Lung (tissue), 12 donors: ENCODE results near the gene C6orf62. TPM values are rescaled to one million over a fixed set of nuclear protein-coding genes. Genes with fewer than 3 reads are reported as not detected.
A peak's percentile ranks its signal among the peaks of the same experiment; 100 is the strongest.

Experiments used
- ATAC-seq: fragments of 200-7000 bp; cut with Tn5 transposase; one replicate; pipeline ENCODE4 v1.9.1; 2020; ENCODE audit warnings: moderate number of reproducible peaks; ENCODE audit not compliant: insufficient read depth, low FRiP score
- DNase-seq, 3 donors: peaks; one replicate each; pipeline ENCODE4 v3.0.0-alpha.2; 2013 to 2017
- H3K27ac ChIP-seq, 2 donors: one replicate each; pipeline ENCODE4 v1.5.1; 2013; ENCODE audit warnings: mild to moderate bottlenecking in 2 of 2, moderate library complexity in 2 of 2, control low read depth in 1 of 2, inconsistent platforms in 1 of 2, low read depth in 1 of 2, low read length in 1 of 2
- H3K27me3 ChIP-seq, 3 donors: one replicate each; pipeline ENCODE4 v1.5.1; 2013; ENCODE audit warnings: low read length in 2 of 3; ENCODE audit not compliant: control insufficient read depth in 3 of 3, insufficient read depth in 3 of 3
- H3K36me3 ChIP-seq, 4 donors: one replicate each; pipeline ENCODE4 v1.5.1; 2013; ENCODE audit warnings: low read length in 4 of 4, mild to moderate bottlenecking in 1 of 4, moderate library complexity in 1 of 4; ENCODE audit not compliant: control insufficient read depth in 4 of 4, insufficient read depth in 4 of 4
- H3K4me1 ChIP-seq, 5 donors: one replicate each; pipeline ENCODE4 v1.5.1; 2013; ENCODE audit warnings: low read length in 5 of 5, mild to moderate bottlenecking in 2 of 5, moderate library complexity in 1 of 5; ENCODE audit not compliant: control insufficient read depth in 5 of 5, insufficient read depth in 5 of 5
- H3K4me3 ChIP-seq: one replicate; pipeline ENCODE4 v1.5.1; 2013; ENCODE audit warnings: mild to moderate bottlenecking, control low read depth, moderate library complexity
- H3K9ac ChIP-seq, 2 donors: one replicate each; pipeline ENCODE4 v1.5.1; 2013; ENCODE audit warnings: low read length in 2 of 2, control low read depth in 1 of 2; ENCODE audit not compliant: insufficient read depth in 1 of 2
- H3K9me3 ChIP-seq, 4 donors: one replicate each; pipeline ENCODE4 v1.5.1; 2013; ENCODE audit warnings: low read length in 3 of 4, mild to moderate bottlenecking in 1 of 4, moderate library complexity in 1 of 4; ENCODE audit not compliant: control insufficient read depth in 4 of 4, insufficient read depth in 3 of 4
- WGBS, 2 donors: extraction: QIAGEN DNeasy Blood & Tissue Kit; methylation state at CpG; one replicate each; pipeline ENCODE4 v1.1.7; 2013; 5-methylcytosine and 5-hydroxymethylcytosine counted together
- polyA plus RNA-seq, 2 donors: library from polyadenylated mRNA; stranded (reverse); fragments of 200-250 nt; gene quantifications; one replicate each; pipeline ENCODE4 v1.2.1, GENCODE V29; 2013
- total RNA-seq, 2 donors: library from RNA; depleted of rRNA in 1 of 2; stranded (reverse); fragments of >200 nt in 1 of 2; gene quantifications; one replicate each; pipeline ENCODE4 v1.2.1, GENCODE V29; 2014 to 2021
- TF ChIP-seq, protein P1 (sequence below): IDR thresholded peaks from 2 replicates; pipeline ENCODE4 v1.5.1; 2012; ENCODE audit warnings: mild to moderate bottlenecking; ENCODE audit errors: control extremely low read depth, extremely low read depth
- donor health status: control.
- donor health status: control.
- donor health status: Bipolar disorder and iron deficiency.
- donor health status: healthy.
- donor health status: DM: yes; HTN: yes; CAD: no.

Gene C6orf62
- total and polyA plus RNA-seq, 4 donors = 71.8 to 123 (median 80.1) TPM

- 78 to 79% methylated on average over 2 of the region's 2 CpGs for WGBS, 2 donors
- no peak overlapping the region for H3K27ac ChIP-seq
- H3K4me1 ChIP-seq = peaks cover 1 to 9% (median 4%) of the 10 kb centered on the region in 5 donors
- no peaks in the 10 kb centered on the region for H3K9me3 ChIP-seq
- no peaks in the 10 kb centered on the region for H3K27me3 ChIP-seq
- DNase-seq (no peak), ATAC-seq (no peak)
- TF ChIP-seq, protein P1, sequence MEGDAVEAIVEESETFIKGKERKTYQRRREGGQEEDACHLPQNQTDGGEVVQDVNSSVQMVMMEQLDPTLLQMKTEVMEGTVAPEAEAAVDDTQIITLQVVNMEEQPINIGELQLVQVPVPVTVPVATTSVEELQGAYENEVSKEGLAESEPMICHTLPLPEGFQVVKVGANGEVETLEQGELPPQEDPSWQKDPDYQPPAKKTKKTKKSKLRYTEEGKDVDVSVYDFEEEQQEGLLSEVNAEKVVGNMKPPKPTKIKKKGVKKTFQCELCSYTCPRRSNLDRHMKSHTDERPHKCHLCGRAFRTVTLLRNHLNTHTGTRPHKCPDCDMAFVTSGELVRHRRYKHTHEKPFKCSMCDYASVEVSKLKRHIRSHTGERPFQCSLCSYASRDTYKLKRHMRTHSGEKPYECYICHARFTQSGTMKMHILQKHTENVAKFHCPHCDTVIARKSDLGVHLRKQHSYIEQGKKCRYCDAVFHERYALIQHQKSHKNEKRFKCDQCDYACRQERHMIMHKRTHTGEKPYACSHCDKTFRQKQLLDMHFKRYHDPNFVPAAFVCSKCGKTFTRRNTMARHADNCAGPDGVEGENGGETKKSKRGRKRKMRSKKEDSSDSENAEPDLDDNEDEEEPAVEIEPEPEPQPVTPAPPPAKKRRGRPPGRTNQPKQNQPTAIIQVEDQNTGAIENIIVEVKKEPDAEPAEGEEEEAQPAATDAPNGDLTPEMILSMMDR = no peak
- H3K4me3 ChIP-seq = no peak overlapping the region
- H3K36me3 ChIP-seq = peaks cover 5 to 17% (median 13%) of the 10 kb centered on the region in 4 donors
- H3K9ac ChIP-seq = no peak overlapping the region
Observed at GRCh38 chr6:24660105-24660504, 58.8 kb downstream of the C6orf62 start.

DNA sequence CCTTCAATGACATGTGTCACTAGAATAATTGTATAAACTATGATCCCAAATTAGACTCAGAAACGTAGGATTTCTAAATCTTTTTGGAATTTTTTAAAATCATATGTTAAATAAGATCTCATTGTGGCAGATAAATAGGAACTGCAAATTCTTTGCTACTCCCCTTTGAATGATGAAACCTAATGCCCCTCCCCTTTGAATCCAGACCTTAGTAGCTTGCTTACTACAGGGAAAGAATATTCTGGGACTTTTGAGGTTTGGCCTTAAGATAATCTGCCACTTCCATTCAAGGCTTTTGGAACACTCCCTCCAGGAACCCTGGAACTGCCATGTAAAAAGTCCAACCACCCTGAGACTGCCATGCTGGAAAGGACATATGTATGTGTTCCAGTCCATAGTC lies 59.4 kb downstream of the C6orf62 start:
- Histone ChIP-seq H3K9ac (no peak overlapping the region), H3K27me3 (no peaks in the 10 kb centered on the region), H3K9me3 (no peaks in the 10 kb centered on the region), H3K36me3 (peaks cover 5 to 15% (median 13%) of the 10 kb centered on the region in 4 donors), H3K27ac (peak overlapping the region in 1 of 2 donors; percentile 67), H3K4me3 (no peak overlapping the region), H3K4me1 (peaks cover 0 to 6% (median 1%) of the 10 kb centered on the region in 5 donors)
- ATAC-seq = no peak
- 40 to 61% methylated on average over 1 of the region's 1 CpG for WGBS, 2 donors
- no peak for DNase-seq
- TF ChIP-seq, protein P1 = no peak

GRCh38 chr6:24658573-24659560 lies 60.1 kb downstream of the C6orf62 start:
- TF ChIP-seq, protein P1 = no peak
- DNase-seq (no peak), ATAC-seq (peak; percentile 62)
- peaks cover 0 to 6% (median 1%) of the 10 kb centered on the region in 5 donors for H3K4me1 ChIP-seq
- H3K27ac ChIP-seq = peak overlapping the region in 1 of 2 donors; percentile 24
- no peaks in the 10 kb centered on the region for H3K27me3 ChIP-seq
- no peak overlapping the region for H3K4me3 ChIP-seq
- H3K9me3 ChIP-seq = no peaks in the 10 kb centered on the region
- no peak overlapping the region for H3K9ac ChIP-seq
- H3K36me3 ChIP-seq = peaks cover 5 to 15% (median 13%) of the 10 kb centered on the region in 4 donors
- 59 to 64% methylated on average over 9 of the region's 9 CpGs for WGBS, 2 donors
